Hepatocyte (in vitro differentiated cells): ENCODE data around the gene TAGLN3. TPM values are rescaled to one million over a fixed set of nuclear protein-coding genes. Genes with fewer than 3 reads are reported as not detected.

Source experiments
- DNase-seq: peaks from one replicate; pipeline ENCODE4 v3.0.0-alpha.2; 2016; ENCODE audit warnings: low spot score
- H2AFZ ChIP-seq: fragments of 200-600 bp; sonication (generic); 2 replicates; pipeline ENCODE4 v1.6.0; 2016; ENCODE audit warnings: antibody characterized with exemption, mild to moderate bottlenecking
- H3K27ac ChIP-seq: fragments of 200-600 bp; sonication (generic); 2 replicates; pipeline ENCODE4 v1.5.1; 2016; ENCODE audit warnings: mild to moderate bottlenecking
- H3K27me3 ChIP-seq: fragments of 200-600 bp; sonication (generic); 2 replicates; pipeline ENCODE4 v1.6.1; 2016
- H3K36me3 ChIP-seq: fragments of 200-600 bp; sonication (generic); replicated peaks from 2 replicates; pipeline ENCODE4 v1.5.1; 2016; ENCODE audit warnings: low read depth; ENCODE audit not compliant: insufficient read depth
- H3K4me1 ChIP-seq: fragments of 200-600 bp; sonication (generic); 2 replicates; pipeline ENCODE4 v1.5.1; 2016; ENCODE audit warnings: mild to moderate bottlenecking, moderate library complexity; ENCODE audit not compliant: insufficient read depth
- H3K4me2 ChIP-seq: fragments of 200-600 bp; sonication (generic); 2 replicates; pipeline ENCODE4 v1.6.0; 2016
- H3K4me3 ChIP-seq: fragments of 200-600 bp; sonication (generic); 2 replicates; pipeline ENCODE4 v1.5.1; 2016; ENCODE audit warnings: mild to moderate bottlenecking
- H3K79me2 ChIP-seq: fragments of 200-600 bp; sonication (generic); 2 replicates; pipeline ENCODE4 v1.6.0; 2017; ENCODE audit warnings: mild to moderate bottlenecking
- H3K9me2 ChIP-seq: fragments of 200-600 bp; sonication (generic); replicated peaks from 2 replicates; pipeline ENCODE4 v1.6.0; 2017; ENCODE audit warnings: mild to moderate bottlenecking; ENCODE audit not compliant: insufficient read depth
- H3K9me3 ChIP-seq: fragments of 200-600 bp; sonication (generic); 2 replicates; pipeline ENCODE4 v1.5.1; 2016; ENCODE audit warnings: low read depth, mild to moderate bottlenecking
- H4K20me1 ChIP-seq: fragments of 200-600 bp; sonication (generic); 2 replicates; pipeline ENCODE4 v1.6.0; 2016; ENCODE audit warnings: mild to moderate bottlenecking; ENCODE audit not compliant: insufficient read depth, poor library complexity, severe bottlenecking
- EZH2 ChIP-seq: fragments of 200-600 bp; sonication (generic); IDR thresholded peaks from 2 replicates; pipeline ENCODE4 v1.6.1; 2016; ENCODE audit warnings: antibody characterized with exemption, mild to moderate bottlenecking, borderline replicate concordance
- EZH2phosphoT487 ChIP-seq: fragments of 200-600 bp; sonication (generic); IDR thresholded peaks from one replicate; pipeline ENCODE4 v1.6.1; 2018; ENCODE audit warnings: antibody characterized with exemption, mild to moderate bottlenecking, low read depth, moderate library complexity; ENCODE audit not compliant: unreplicated experiment, severe bottlenecking
- WGBS: methylation state at CpG from one replicate; pipeline ENCODE4 v1.1.6; 2016; ENCODE audit warnings: low lambda C conversion rate; ENCODE audit errors: missing lambda C conversion rate; 5-methylcytosine and 5-hydroxymethylcytosine counted together
- polyA plus RNA-seq: library from polyadenylated mRNA; unstranded; fragments of >200 nt; fragmentation: Nextera tagmentation; extraction: Ambion mirVana; gene quantifications from 2 replicates; pipeline ENCODE4 v1.2.1, GENCODE V29; 2016
- total RNA-seq: library from RNA; depleted of rRNA; stranded (reverse); fragments of >200 nt; gene quantifications from 2 replicates; pipeline ENCODE4 v1.2.3, GENCODE V29; 2014
- TF ChIP-seq, protein P1 (sequence below): fragments of 200-600 bp; sonication (generic); IDR thresholded peaks from 2 replicates; pipeline ENCODE4 v1.5.1; 2016; ENCODE audit warnings: antibody characterized with exemption, mild to moderate bottlenecking; ENCODE audit not compliant: poor library complexity

The TAGLN3 gene
- 1.9 and 2.1 TPM in 2 replicates for total RNA-seq
- 0.51 and 1.9 TPM in 2 replicates for polyA plus RNA-seq

DNA sequence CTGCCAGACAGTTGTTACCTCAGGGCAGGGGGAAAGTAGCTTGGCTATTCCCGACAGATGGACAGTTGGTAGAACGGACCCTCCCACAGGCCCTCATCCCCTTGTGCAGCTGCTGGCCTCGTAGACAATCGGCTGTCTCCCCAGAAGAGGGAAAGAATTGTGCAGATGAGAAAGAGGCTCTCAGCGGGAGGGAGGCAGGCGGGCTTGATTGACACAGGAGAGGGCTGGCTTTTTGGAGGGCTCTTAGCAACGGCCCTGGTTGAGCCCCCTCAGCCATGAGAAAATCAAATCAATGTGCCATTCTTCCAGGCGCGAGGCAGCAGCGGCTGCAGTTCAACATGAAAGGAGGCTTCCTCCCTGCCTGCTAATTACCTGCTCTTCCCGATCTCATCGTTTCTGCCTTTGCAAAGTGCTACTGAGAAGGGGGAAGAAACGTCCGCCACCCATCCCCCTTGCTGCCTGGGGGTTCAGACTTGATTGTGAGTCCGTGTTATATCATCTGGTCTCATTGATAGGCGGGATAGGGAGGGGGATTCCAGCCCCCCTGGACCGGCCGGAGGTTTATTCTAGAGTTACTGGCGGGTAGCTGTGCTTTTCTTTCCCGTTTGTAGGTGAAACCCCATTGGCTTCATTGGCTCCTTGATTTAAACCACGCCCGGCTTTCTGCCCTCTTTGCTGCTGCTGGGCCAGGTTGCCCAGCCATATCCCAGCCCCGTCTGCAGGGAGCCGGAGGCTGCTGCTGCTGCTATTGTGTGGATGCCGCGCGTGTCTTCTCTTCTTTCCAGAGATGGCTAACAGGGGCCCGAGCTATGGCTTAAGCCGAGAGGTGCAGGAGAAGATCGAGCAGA, at the start of gene TAGLN3:
TAGLN3 (plus strand) TSS at position 287 of the 848 bp plus-strand sequence; CDS start at position 788, 501 bp downstream.
- Histone ChIP-seq H2AFZ (peak within 1 kb of the TSS; percentile 84), H3K27me3 (peaks cover 18% of the 10 kb centered on the region), H3K79me2 (no peaks in the 10 kb centered on the region), H3K4me3 (peak within 1 kb of the TSS; percentile 70), H3K4me2 (peak within 1 kb of the TSS; percentile 95), H4K20me1 (no peaks in the 10 kb centered on the region), H3K4me1 (peaks cover 5% of the 10 kb centered on the region), H3K9me3 (no peaks in the 10 kb centered on the region), H3K9me2 (no peaks in the 10 kb centered on the region), H3K36me3 (no peaks in the 10 kb centered on the region), H3K27ac (peak within 1 kb of the TSS; percentile 6)
- WGBS, result 5% methylated on average over 30 of the region's 30 CpGs
- TF ChIP-seq, protein P1, sequence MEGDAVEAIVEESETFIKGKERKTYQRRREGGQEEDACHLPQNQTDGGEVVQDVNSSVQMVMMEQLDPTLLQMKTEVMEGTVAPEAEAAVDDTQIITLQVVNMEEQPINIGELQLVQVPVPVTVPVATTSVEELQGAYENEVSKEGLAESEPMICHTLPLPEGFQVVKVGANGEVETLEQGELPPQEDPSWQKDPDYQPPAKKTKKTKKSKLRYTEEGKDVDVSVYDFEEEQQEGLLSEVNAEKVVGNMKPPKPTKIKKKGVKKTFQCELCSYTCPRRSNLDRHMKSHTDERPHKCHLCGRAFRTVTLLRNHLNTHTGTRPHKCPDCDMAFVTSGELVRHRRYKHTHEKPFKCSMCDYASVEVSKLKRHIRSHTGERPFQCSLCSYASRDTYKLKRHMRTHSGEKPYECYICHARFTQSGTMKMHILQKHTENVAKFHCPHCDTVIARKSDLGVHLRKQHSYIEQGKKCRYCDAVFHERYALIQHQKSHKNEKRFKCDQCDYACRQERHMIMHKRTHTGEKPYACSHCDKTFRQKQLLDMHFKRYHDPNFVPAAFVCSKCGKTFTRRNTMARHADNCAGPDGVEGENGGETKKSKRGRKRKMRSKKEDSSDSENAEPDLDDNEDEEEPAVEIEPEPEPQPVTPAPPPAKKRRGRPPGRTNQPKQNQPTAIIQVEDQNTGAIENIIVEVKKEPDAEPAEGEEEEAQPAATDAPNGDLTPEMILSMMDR, result no peak
- TF ChIP-seq EZH2 (no peak), EZH2phosphoT487 (no peak)
- DNase-seq, result peak; percentile 45

DNA sequence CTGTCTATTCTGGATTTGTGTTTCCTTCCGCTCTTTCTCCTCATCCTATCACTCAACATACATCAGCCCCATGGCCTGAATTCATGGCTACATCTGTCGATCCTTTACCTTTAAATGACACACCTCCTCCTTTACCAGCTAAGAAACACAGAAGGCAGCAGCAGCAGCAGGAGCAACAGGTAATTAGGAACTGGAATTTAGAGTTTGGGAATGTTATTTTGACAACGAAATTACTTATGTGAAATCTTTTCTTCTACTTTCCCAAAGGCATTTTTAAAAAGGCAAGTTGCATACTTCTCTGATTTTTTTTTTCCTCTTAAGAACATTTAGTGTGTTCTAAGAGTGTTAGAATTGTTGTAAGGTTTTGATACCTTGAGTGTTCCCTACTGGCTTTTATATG, 49.0 kb upstream of the TAGLN3 start:
- H3K4me1 ChIP-seq, result no peaks in the 10 kb centered on the region
- no peak for TF ChIP-seq EZH2phosphoT487
- TF ChIP-seq EZH2, result no peak
- TF ChIP-seq, protein P1, result no peak
- H3K4me3 ChIP-seq, result no peak overlapping the region
- no peak overlapping the region for H3K4me2 ChIP-seq
- no peaks in the 10 kb centered on the region for H3K27me3 ChIP-seq
- H3K9me2 ChIP-seq, result no peaks in the 10 kb centered on the region
- no peak overlapping the region for H2AFZ ChIP-seq
- H3K79me2 ChIP-seq, result no peaks in the 10 kb centered on the region
- H3K36me3 ChIP-seq, result no peaks in the 10 kb centered on the region
- H3K9me3 ChIP-seq, result no peaks in the 10 kb centered on the region
- H3K27ac ChIP-seq, result no peak overlapping the region
- DNase-seq, result no peak
- no peaks in the 10 kb centered on the region for H4K20me1 ChIP-seq
- 87% methylated on average over 3 of the region's 3 CpGs for WGBS

DNA sequence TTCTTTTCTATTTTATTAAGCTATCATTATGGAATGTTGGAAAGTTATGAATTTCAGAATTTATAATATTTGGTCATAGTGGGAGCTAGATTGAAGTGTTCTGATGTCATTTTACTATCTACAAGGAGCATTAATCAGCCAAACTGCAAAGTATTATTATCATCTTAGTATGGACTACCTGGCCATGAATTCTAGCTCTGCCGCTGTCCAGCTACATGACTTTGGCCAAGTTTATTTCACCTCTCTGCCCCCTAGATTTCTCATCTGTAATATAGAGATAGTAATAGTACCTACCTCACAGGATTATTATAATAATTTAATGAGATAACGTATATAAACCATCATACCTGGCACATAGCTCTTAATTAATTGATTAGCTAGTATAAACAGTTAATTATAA, 47.7 kb upstream of the TAGLN3 start:
- no peak overlapping the region for H2AFZ ChIP-seq
- H3K79me2 ChIP-seq, result no peaks in the 10 kb centered on the region
- H3K4me3 ChIP-seq, result no peak overlapping the region
- no peak overlapping the region for H3K27ac ChIP-seq
- H3K36me3 ChIP-seq, result no peaks in the 10 kb centered on the region
- no peak for DNase-seq
- H3K27me3 ChIP-seq, result no peaks in the 10 kb centered on the region
- H3K4me2 ChIP-seq, result no peak overlapping the region
- TF ChIP-seq EZH2, result no peak
- TF ChIP-seq EZH2phosphoT487, result no peak
- TF ChIP-seq, protein P1, result no peak
- WGBS, result 99% methylated on average over 2 of the region's 2 CpGs
- no peaks in the 10 kb centered on the region for H4K20me1 ChIP-seq
- H3K9me2 ChIP-seq, result no peaks in the 10 kb centered on the region
- no peaks in the 10 kb centered on the region for H3K4me1 ChIP-seq
- no peaks in the 10 kb centered on the region for H3K9me3 ChIP-seq
